Lower leg skin (tissue), 4 donors: Measurements from ENCODE around the gene PDCD1LG2. TPM values are rescaled to one million over a fixed set of nuclear protein-coding genes. Genes with fewer than 3 reads are reported as not detected.

Experiments used
- DNase-seq, 2 donors: peaks; one replicate each; pipeline ENCODE4 v3.0.0-alpha.2; 2019; ENCODE audit warnings: low spot score in 2 of 2
- H3K4me3 ChIP-seq: fragments of 200-600 bp; sonication (generic); 2 replicates; pipeline ENCODE4 v1.5.1; 2017; ENCODE audit warnings: mild to moderate bottlenecking, low read depth; ENCODE audit not compliant: poor library complexity, severe bottlenecking
- CTCF ChIP-seq, 3 donors: fragments of 450-650 bp; IDR thresholded peaks; one replicate each; pipeline ENCODE4 v1.5.1; 2016; ENCODE audit warnings: antibody characterized with exemption in 3 of 3, mild to moderate bottlenecking in 3 of 3, moderate library complexity in 2 of 3
- POLR2A ChIP-seq, 2 donors: fragments of 450-650 bp; IDR thresholded peaks; one replicate each; pipeline ENCODE4 v1.6.1; 2016 to 2017; ENCODE audit warnings: antibody characterized with exemption in 2 of 2, mild to moderate bottlenecking in 1 of 2, moderate library complexity in 1 of 2
- WGBS, 2 donors: methylation state at CpG; one replicate each; pipeline ENCODE4 v1.1.5; 2018; 5-methylcytosine and 5-hydroxymethylcytosine counted together
- intact Hi-C: fragments of 100-400 bp; cut with DNase I; formaldehyde crosslinking; loops from one replicate; pipeline ENCODE4 v1.15.0; 2023; ENCODE audit warnings: low total_unique reads
- total RNA-seq, 4 donors: library from RNA; depleted of rRNA; stranded (reverse); fragments of >200 nt; gene quantifications; one replicate each; pipeline ENCODE4 v1.1.0, GENCODE V29; 2016

Gene PDCD1LG2
- total RNA-seq, 4 donors from 2014 or later, result 0.63 to 2.5 (median 1.3) TPM; not detected in 1

GRCh38 chr9:5499889-5500398 lies 10.4 kb upstream of the PDCD1LG2 start:
- peak in 1 of 2 donors; percentile 53 for DNase-seq
- intact Hi-C loops, result no loop called here
- H3K4me3 ChIP-seq, result no peak overlapping the region
- TF ChIP-seq POLR2A (IDR thresholded peaks at IDR 0.05) (no peak), CTCF (IDR thresholded peaks at IDR 0.05) (no peak)
- WGBS, 2 donors, result 68 to 75% methylated on average over 4 of the region's 4 CpGs

GRCh38 chr9:5500441-5501235 lies 9.7 kb upstream of the PDCD1LG2 start:
- TF ChIP-seq CTCF (IDR thresholded peaks at IDR 0.05) (no peak), POLR2A (IDR thresholded peaks at IDR 0.05) (no peak)
- intact Hi-C loops, result no loop called here
- H3K4me3 ChIP-seq, result no peak overlapping the region
- DNase-seq, result peak in 1 of 2 donors; percentile 41
- WGBS, 2 donors, result 57 to 58% methylated on average over 18 of the region's 18 CpGs

- TF ChIP-seq POLR2A (IDR thresholded peaks at IDR 0.05), result no peak
- no peak for TF ChIP-seq CTCF (IDR thresholded peaks at IDR 0.05)
- DNase-seq, result no peak
- WGBS, 2 donors, result 96 to 98% methylated on average over 6 of the region's 6 CpGs
- intact Hi-C loops, result no loop called here
- H3K4me3 ChIP-seq, result no peak overlapping the region
Measured at GRCh38 chr9:5502553-5502952, 7.8 kb upstream of the PDCD1LG2 start.

GRCh38 chr9:5509573-5509972 lies 758 bp upstream of the PDCD1LG2 start:
- intact Hi-C loops, result no loop called here
- 43 to 55% methylated on average over 2 of the region's 2 CpGs for WGBS, 2 donors

GRCh38 chr9:5510989-5511388 lies 658 bp downstream of the PDCD1LG2 start:
- WGBS, 2 donors, result 62 to 75% methylated on average over 3 of the region's 3 CpGs
- intact Hi-C loops, result no loop called here
- TF ChIP-seq POLR2A (IDR thresholded peaks at IDR 0.05), result no peak
- TF ChIP-seq CTCF (IDR thresholded peaks at IDR 0.05), result no peak
- H3K4me3 ChIP-seq, result no peak overlapping the region
- no peak for DNase-seq

More at GRCh38 chr9:5509573-5509972, 758 bp upstream of the PDCD1LG2 start:
- TF ChIP-seq POLR2A (IDR thresholded peaks at IDR 0.05) (no peak), CTCF (IDR thresholded peaks at IDR 0.05) (no peak)
- no peak for DNase-seq
- H3K4me3 ChIP-seq, result no peak overlapping the region
